Fibroblast of lung (primary cell): Measurements from ENCODE around the gene GNAO1. TPM values are rescaled to one million over a fixed set of nuclear protein-coding genes. Genes with fewer than 3 reads are reported as not detected.

Experiments used
- DNase-seq, 2 donors: peaks; one replicate each; pipeline versions ENCODE4 v3.0.0 to v3.0.0-alpha.2; 2010; ENCODE audit warnings: low read depth in 2 of 2
- H2AFZ ChIP-seq: 2 replicates; pipeline ENCODE4 v1.5.1; 2012; ENCODE audit warnings: low read length, control low read depth, inconsistent platforms
- H3K27ac ChIP-seq: 2 replicates; pipeline ENCODE4 v1.5.1; 2011; ENCODE audit warnings: low read length, control low read depth; ENCODE audit not compliant: insufficient read depth
- H3K27me3 ChIP-seq: 2 replicates; pipeline ENCODE4 v1.5.1; 2011; ENCODE audit warnings: mild to moderate bottlenecking, low read length; ENCODE audit not compliant: control insufficient read depth, insufficient read depth
- H3K36me3 ChIP-seq: 2 replicates; pipeline ENCODE4 v1.5.1; 2011; ENCODE audit warnings: low read length; ENCODE audit not compliant: control insufficient read depth, insufficient read depth
- H3K4me1 ChIP-seq: 2 replicates; pipeline ENCODE4 v1.5.1; 2011; ENCODE audit warnings: low read length; ENCODE audit not compliant: control insufficient read depth, insufficient read depth; ENCODE audit errors: extremely low read depth
- H3K4me2 ChIP-seq: 2 replicates; pipeline ENCODE4 v1.5.1; 2011; ENCODE audit warnings: low read length, control low read depth; ENCODE audit not compliant: insufficient read depth; ENCODE audit errors: extremely low read depth
- H3K4me3 ChIP-seq, 4 experiments: fragments of 200-600 bp in 1 of 4; sonication (generic) in 1 of 4; replicated peaks in 1 of 4; 2 replicates each; pipeline ENCODE4 v1.5.1; 2011 to 2016; ENCODE audit warnings: low read length in 4 of 4, low read depth in 3 of 4, mild to moderate bottlenecking in 3 of 4, control low read depth in 2 of 4, inconsistent platforms in 1 of 4, mixed read lengths in 1 of 4; ENCODE audit not compliant: insufficient read depth in 1 of 4; ENCODE audit errors: control extremely low read depth in 1 of 4
- H3K79me2 ChIP-seq: 2 replicates; pipeline ENCODE4 v1.5.1; 2012; ENCODE audit warnings: mild to moderate bottlenecking, low read length, inconsistent platforms; ENCODE audit not compliant: control insufficient read depth, insufficient read depth
- H3K9ac ChIP-seq: 2 replicates; pipeline ENCODE4 v1.5.1; 2011; ENCODE audit warnings: mild to moderate bottlenecking, low read length, control low read depth; ENCODE audit not compliant: insufficient read depth
- H3K9me3 ChIP-seq: 2 replicates; pipeline ENCODE4 v1.5.1; 2012; ENCODE audit warnings: low read depth, low read length; ENCODE audit not compliant: control insufficient read depth, insufficient read depth
- H4K20me1 ChIP-seq: 2 replicates; pipeline ENCODE4 v1.5.1; 2011; ENCODE audit warnings: low read length; ENCODE audit not compliant: control insufficient read depth, insufficient read depth; ENCODE audit errors: extremely low read depth
- CTCF ChIP-seq, 2 donors: IDR thresholded peaks in 1 of 2; conservative IDR thresholded peaks in 1 of 2; 1 replicate in 1 of 2; 2 replicates in 1 of 2; pipeline ENCODE4 v1.5.1; 2011 to 2012; ENCODE audit warnings: low read length in 2 of 2, control low read depth in 1 of 2, inconsistent platforms in 1 of 2, low read depth in 1 of 2, mild to moderate bottlenecking in 1 of 2
- EZH2 ChIP-seq: IDR thresholded peaks from 2 replicates; pipeline ENCODE4 v1.5.1; 2012; ENCODE audit warnings: low read length, control low read depth, mild to moderate bottlenecking; ENCODE audit errors: missing control alignments
- polyA plus RNA-seq, 2 donors: library from polyadenylated mRNA; depleted of rRNA in 1 of 2; stranded (reverse) in 1 of 2; unstranded in 1 of 2; fragments of >200 nt; gene quantifications; 2 replicates each; pipeline ENCODE4 v1.2.1, GENCODE V29; 2011 to 2012; ENCODE audit warnings: missing spikeins in 1 of 2
- total RNA-seq: library from RNA; depleted of rRNA; stranded (reverse); fragments of >200 nt; gene quantifications from 2 replicates; pipeline ENCODE4 v1.2.1, GENCODE V29; 2014

Gene GNAO1
- total and polyA plus RNA-seq, 2 donors (not counting 1 experiment from before 2014, with no cell fraction given) = 0.14 to 0.17 TPM

GRCh38 chr16:56244612-56245011 lies 53.3 kb downstream of the GNAO1 start:
- no peak overlapping the region for H3K4me3 ChIP-seq
- no peak overlapping the region for H3K27ac ChIP-seq
- no peaks in the 10 kb centered on the region for H3K27me3 ChIP-seq

GRCh38 chr16:56245197-56245596 lies 53.9 kb downstream of the GNAO1 start:
- Histone ChIP-seq H2AFZ (no peak overlapping the region), H3K4me3 (no peak overlapping the region), H3K79me2 (no peaks in the 10 kb centered on the region), H3K9ac (no peak overlapping the region), H3K4me1 (no peaks in the 10 kb centered on the region), H3K27me3 (no peaks in the 10 kb centered on the region), H4K20me1 (no peaks in the 10 kb centered on the region), H3K4me2 (no peak overlapping the region), H3K36me3 (no peaks in the 10 kb centered on the region), H3K9me3 (no peaks in the 10 kb centered on the region), H3K27ac (no peak overlapping the region)
- TF ChIP-seq EZH2 (no peak), CTCF (conservative IDR thresholded peaks at IDR 0.05 in 1 of 2, IDR thresholded peaks at IDR 0.05 in 1 of 2; ENCODE audit: low read depth in 1 of 2, low read length in 2 of 2) (no peak)
- peak in 1 of 2 donors; percentile 27 for DNase-seq

More at GRCh38 chr16:56244612-56245011, 53.3 kb downstream of the GNAO1 start:
- Histone ChIP-seq H3K4me2 (no peak overlapping the region), H3K4me1 (no peaks in the 10 kb centered on the region), H3K79me2 (no peaks in the 10 kb centered on the region), H4K20me1 (no peaks in the 10 kb centered on the region), H3K9me3 (no peaks in the 10 kb centered on the region), H3K9ac (no peak overlapping the region), H2AFZ (no peak overlapping the region), H3K36me3 (no peaks in the 10 kb centered on the region)
- TF ChIP-seq CTCF (conservative IDR thresholded peaks at IDR 0.05 in 1 of 2, IDR thresholded peaks at IDR 0.05 in 1 of 2; ENCODE audit: low read depth in 1 of 2, low read length in 2 of 2) (no peak), EZH2 (no peak)
- DNase-seq = no peak

- Histone ChIP-seq H3K27ac (no peak overlapping the region), H3K9ac (no peak overlapping the region), H4K20me1 (no peaks in the 10 kb centered on the region), H3K27me3 (no peaks in the 10 kb centered on the region), H3K36me3 (no peaks in the 10 kb centered on the region), H3K4me2 (no peak overlapping the region), H3K79me2 (no peaks in the 10 kb centered on the region), H3K4me1 (no peaks in the 10 kb centered on the region), H2AFZ (no peak overlapping the region), H3K4me3 (no peak overlapping the region), H3K9me3 (no peaks in the 10 kb centered on the region)
- no peak for TF ChIP-seq CTCF (conservative IDR thresholded peaks at IDR 0.05 in 1 of 2, IDR thresholded peaks at IDR 0.05 in 1 of 2; ENCODE audit: low read depth in 1 of 2, low read length in 2 of 2)
- TF ChIP-seq EZH2 = no peak
- DNase-seq = peak in 1 of 2 donors; percentile 9
These were observed 54.9 kb downstream of the GNAO1 start for GRCh38 chr16:56246051-56246817.
